Endothelial cell of umbilical vein (primary cell): Measurements from ENCODE around the gene FJX1. TPM values are rescaled to one million over a fixed set of nuclear protein-coding genes. Genes with fewer than 3 reads are reported as not detected.

Source experiments
- BruUV-seq: library from RNA; stranded (reverse); fragments of 400-500 nt; replicated peaks from 2 replicates; lab custom pipeline; 2021; lab: Mats Ljungman, UMichigan
- CTCF ChIA-PET: fragments of 300-600, 350-600 bp; sonication (Branson Sonifier 250); formaldehyde crosslinking; loops from one replicate; lab custom pipeline; 2021; ENCODE audit warnings: antibody characterized with exemption, inconsistent platforms; lab: Charles Lee
- POLR2A ChIA-PET: fragments of 300-600, 350-600 bp; sonication (Branson Sonifier 250); formaldehyde crosslinking; loops from one replicate; lab custom pipeline; 2021; ENCODE audit warnings: antibody characterized with exemption, inconsistent platforms; lab: Charles Lee
- DNase-seq: peaks from one replicate; pipeline ENCODE4 v3.0.0-alpha.2; 2011; ENCODE audit warnings: low read depth, low spot score
- FAIRE-seq: peaks from 2 replicates; lab custom pipeline; 2011; peaks lifted over from hg19 to GRCh38; lab: Jason Lieb, UNC
- H2AFZ ChIP-seq: 2 replicates; pipeline ENCODE4 v1.6.0; 2012; ENCODE audit warnings: low read depth, low read length, control low read depth, inconsistent platforms
- H3K27ac ChIP-seq: 2 replicates; pipeline ENCODE4 v1.5.1; 2011; ENCODE audit warnings: low read depth, mild to moderate bottlenecking, control low read depth, low read length, moderate library complexity; ENCODE audit not compliant: insufficient read depth
- H3K27me3 ChIP-seq, 2 experiments: 2 replicates each; pipeline versions ENCODE4 v1.6.0 to v1.6.1; 2011; ENCODE audit warnings: low read length in 2 of 2, mixed read lengths in 1 of 2; ENCODE audit not compliant: control insufficient read depth in 2 of 2, insufficient read depth in 2 of 2
- H3K36me3 ChIP-seq, 2 experiments: 2 replicates in 1 of 2; 3 replicates in 1 of 2; pipeline ENCODE4 v1.5.1; 2011; ENCODE audit warnings: low read length in 2 of 2, mild to moderate bottlenecking in 1 of 2, moderate library complexity in 1 of 2; ENCODE audit not compliant: control insufficient read depth in 2 of 2, insufficient read depth in 2 of 2; ENCODE audit errors: extremely low read depth in 1 of 2
- H3K4me1 ChIP-seq: 3 replicates; pipeline ENCODE4 v1.5.1; 2011; ENCODE audit warnings: mild to moderate bottlenecking, low read length; ENCODE audit not compliant: control insufficient read depth, insufficient read depth; ENCODE audit errors: extremely low read depth
- H3K4me2 ChIP-seq: 2 replicates; pipeline ENCODE4 v1.6.1; 2011; ENCODE audit warnings: low read length, control low read depth, mixed read lengths; ENCODE audit not compliant: insufficient read depth
- H3K4me3 ChIP-seq, 3 experiments: fragments of 200-600 bp in 1 of 3; sonication (generic), shearing (Covaris generic) in 1 of 3; replicated peaks in 1 of 3; 2 replicates each; pipeline ENCODE4 v1.5.1; 2011 to 2016; ENCODE audit warnings: control low read depth in 3 of 3, low read length in 3 of 3, mild to moderate bottlenecking in 2 of 3, inconsistent platforms in 1 of 3, low read depth in 1 of 3, moderate library complexity in 1 of 3; ENCODE audit not compliant: insufficient read depth in 1 of 3
- H3K79me2 ChIP-seq: 2 replicates; pipeline ENCODE4 v1.6.0; 2012; ENCODE audit warnings: low read length, inconsistent platforms; ENCODE audit not compliant: control insufficient read depth, insufficient read depth
- H3K9ac ChIP-seq: replicated peaks from 2 replicates; pipeline ENCODE3; 2011; ENCODE audit warnings: low read length, control low read depth; ENCODE audit not compliant: insufficient read depth; ENCODE audit errors: extremely low read depth
- H3K9me1 ChIP-seq: replicated peaks from 3 replicates; pipeline ENCODE4 v1.6.0; 2011; ENCODE audit warnings: mild to moderate bottlenecking, low read length; ENCODE audit not compliant: control insufficient read depth, insufficient read depth; ENCODE audit errors: extremely low read depth
- H3K9me3 ChIP-seq: replicated peaks from 2 replicates; pipeline ENCODE4 v1.5.1; 2012; ENCODE audit warnings: low read length, inconsistent platforms; ENCODE audit not compliant: control insufficient read depth, insufficient read depth
- H4K20me1 ChIP-seq: replicated peaks from 2 replicates; pipeline ENCODE3; 2011; ENCODE audit warnings: mild to moderate bottlenecking, low read length; ENCODE audit not compliant: control insufficient read depth, insufficient read depth; ENCODE audit errors: extremely low read depth
- CTCF ChIP-seq, 2 donors: IDR thresholded peaks; 1 replicate in 1 of 2; 2 replicates in 1 of 2; pipeline ENCODE4 v1.5.1; 2011; ENCODE audit warnings: low read length in 2 of 2, mild to moderate bottlenecking in 2 of 2, moderate library complexity in 2 of 2, control low read depth in 1 of 2, inconsistent platforms in 1 of 2, low read depth in 1 of 2; ENCODE audit not compliant: insufficient read depth in 1 of 2; ENCODE audit errors: extremely low read depth in 1 of 2
- EZH2 ChIP-seq: IDR thresholded peaks from 2 replicates; pipeline ENCODE4 v1.6.1; 2012; ENCODE audit warnings: borderline replicate concordance, low read depth, mild to moderate bottlenecking, moderate library complexity, low read length, inconsistent platforms; ENCODE audit not compliant: severe bottlenecking
- FOS ChIP-seq: IDR thresholded peaks from 2 replicates; pipeline ENCODE4 v1.6.1; 2011; ENCODE audit warnings: mild to moderate bottlenecking, low read length, moderate library complexity, borderline replicate concordance; ENCODE audit not compliant: insufficient read depth
- GATA2 ChIP-seq: IDR thresholded peaks from 2 replicates; pipeline ENCODE4 v1.7.0; 2011; ENCODE audit warnings: low read depth, mild to moderate bottlenecking, moderate library complexity, mixed read lengths, low read length; ENCODE audit not compliant: insufficient read length, insufficient read depth
- JUN ChIP-seq: IDR thresholded peaks from 2 replicates; pipeline ENCODE4 v1.6.1; 2011; ENCODE audit warnings: borderline replicate concordance, low read depth; ENCODE audit not compliant: insufficient read length, insufficient read depth
- MAX ChIP-seq: IDR thresholded peaks from 2 replicates; pipeline ENCODE4 v1.6.1; 2011; ENCODE audit not compliant: insufficient read depth, insufficient read length
- MYC ChIP-seq: IDR thresholded peaks from one replicate; pipeline ENCODE4 v1.6.1; 2011; ENCODE audit warnings: mild to moderate bottlenecking, low read depth, low read length
- POLR2A ChIP-seq: IDR thresholded peaks from 2 replicates; pipeline ENCODE4 v1.6.1; 2012; ENCODE audit warnings: low read depth, mild to moderate bottlenecking, control low read depth, low read length
- POLR2AphosphoS5 ChIP-seq: IDR thresholded peaks from 2 replicates; pipeline ENCODE4 v1.6.1; 2012; ENCODE audit warnings: low read depth, mild to moderate bottlenecking, control low read depth, low read length, moderate library complexity; ENCODE audit not compliant: insufficient read depth
- dilution Hi-C: fragments of 300-500 bp; cut with MboI; formaldehyde crosslinking; loops from one replicate; pipeline ENCODE4 v1.15.0; 2019; ENCODE audit warnings: low sequenced_read_pairs; ENCODE audit not compliant: extremely low pct_ligation_motif_present
- intact Hi-C: fragments of 100-400 bp; cut with micrococcal nuclease; formaldehyde crosslinking; loops from one replicate; pipeline ENCODE4 v1.10.0; 2022
- polyA plus RNA-seq, 4 experiments: library from polyadenylated mRNA; depleted of rRNA in 3 of 4; stranded (reverse) in 3 of 4; unstranded in 1 of 4; fragments of >200 nt; gene quantifications; 2 replicates each; pipeline versions ENCODE4 v1.2.1 to v1.2.3, GENCODE V29; 2011 to 2012; ENCODE audit warnings: missing spikeins in 1 of 4
- total RNA-seq: library from RNA; stranded (reverse); gene quantifications from 2 replicates; pipeline ENCODE4 v1.2.3, GENCODE V29; 2021

FJX1 gene
- total and polyA plus RNA-seq, 2 donors (not counting 3 experiments of a cell fraction or from before 2014, with no cell fraction given): 9.2 to 26.6 TPM

GRCh38 chr11:35617316-35617686 lies 959 bp upstream of the FJX1 start:
- POLR2A ChIA-PET: no interaction called here
- peaks cover 3 to 20% of the 10 kb centered on the region in 2 experiments for H3K27me3 ChIP-seq
- H3K27ac ChIP-seq: peak overlapping the region; percentile 92
- dilution Hi-C loops: loop anchor here (25.0 kb wide), 1 partner anchor 645 kb away; no protein-coding TSS in a partner anchor
- no peaks in the 10 kb centered on the region for H3K9me3 ChIP-seq
- peaks cover 21% of the 10 kb centered on the region for H3K79me2 ChIP-seq
- H3K9me1 ChIP-seq: no peaks in the 10 kb centered on the region
- CTCF ChIA-PET: interaction anchor here (0.9 to 4.8 kb wide), 9 partner anchors 44 to 649 kb away, joined by 3 to 152 read pairs (median 8); no protein-coding TSS in a partner anchor
- BruUV-seq: no TSS peak
- intact Hi-C loops: loop anchor here (2.0 to 5.0 kb wide), 4 partner anchors 95 to 860 kb away; partner anchors contain the start of gene LDLRAD3
- H3K4me3 ChIP-seq: peak overlapping the region in 1 of 3 experiments; percentile 21
- no peaks in the 10 kb centered on the region for H4K20me1 ChIP-seq
- DNase-seq (no peak), FAIRE-seq (no peak)
- H3K36me3 ChIP-seq: no peaks in the 10 kb centered on the region
- peaks cover 27% of the 10 kb centered on the region for H3K4me1 ChIP-seq
- peak overlapping the region; percentile 72 for H2AFZ ChIP-seq
- peak overlapping the region; percentile 71 for H3K4me2 ChIP-seq
- no peak overlapping the region for H3K9ac ChIP-seq
- TF ChIP-seq EZH2 (no peak), GATA2 (no peak), POLR2A (no peak), MAX (no peak), MYC (no peak), CTCF (IDR thresholded peaks at IDR 0.05; ENCODE audit: extremely low read depth in 1 of 2, insufficient read depth in 1 of 2, low read depth in 1 of 2, low read length in 2 of 2) (no peak), FOS (no peak), JUN (no peak), POLR2AphosphoS5 (no peak)
